ENCODE measurements around the gene TNIP2.

Gene TNIP2, protein sequence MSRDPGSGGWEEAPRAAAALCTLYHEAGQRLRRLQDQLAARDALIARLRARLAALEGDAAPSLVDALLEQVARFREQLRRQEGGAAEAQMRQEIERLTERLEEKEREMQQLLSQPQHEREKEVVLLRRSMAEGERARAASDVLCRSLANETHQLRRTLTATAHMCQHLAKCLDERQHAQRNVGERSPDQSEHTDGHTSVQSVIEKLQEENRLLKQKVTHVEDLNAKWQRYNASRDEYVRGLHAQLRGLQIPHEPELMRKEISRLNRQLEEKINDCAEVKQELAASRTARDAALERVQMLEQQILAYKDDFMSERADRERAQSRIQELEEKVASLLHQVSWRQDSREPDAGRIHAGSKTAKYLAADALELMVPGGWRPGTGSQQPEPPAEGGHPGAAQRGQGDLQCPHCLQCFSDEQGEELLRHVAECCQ

DNA sequence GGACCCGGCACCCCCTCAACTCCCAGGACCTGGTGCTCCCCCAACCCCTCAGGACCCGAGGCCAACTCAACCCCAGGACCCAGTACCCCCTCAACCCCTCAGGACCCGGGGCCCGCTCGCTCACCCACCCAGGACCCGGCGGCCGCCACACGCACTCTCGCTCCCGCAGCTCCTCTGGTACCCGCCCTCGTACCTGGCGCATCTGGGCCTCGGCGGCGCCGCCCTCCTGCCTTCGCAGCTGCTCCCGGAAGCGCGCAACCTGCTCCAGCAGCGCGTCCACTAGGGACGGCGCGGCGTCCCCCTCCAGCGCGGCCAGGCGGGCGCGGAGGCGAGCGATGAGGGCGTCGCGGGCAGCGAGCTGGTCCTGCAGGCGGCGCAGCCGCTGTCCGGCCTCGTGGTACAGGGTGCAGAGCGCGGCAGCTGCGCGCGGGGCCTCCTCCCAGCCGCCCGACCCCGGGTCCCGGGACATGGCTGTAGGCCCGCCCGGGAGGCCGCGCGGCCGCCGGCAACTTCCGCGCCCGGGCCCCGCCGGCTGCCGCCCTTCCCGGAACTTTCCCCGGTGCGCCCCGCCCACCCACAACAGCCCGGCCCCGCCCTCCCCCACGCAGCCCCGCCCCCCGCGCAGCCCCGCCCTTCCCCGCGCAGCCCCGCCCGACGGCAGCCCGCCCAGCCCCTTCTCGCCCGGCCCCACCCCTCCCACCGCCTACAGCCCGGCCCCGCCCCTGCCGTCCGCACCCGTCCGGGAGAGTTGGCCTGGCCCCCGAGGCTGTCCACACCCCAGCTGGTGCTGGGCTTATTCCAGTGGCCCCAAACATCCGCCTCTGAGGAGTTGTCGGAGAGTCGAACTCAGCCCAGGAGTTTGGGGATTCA, at the start of gene TNIP2:
TNIP2 (minus strand) TSS at position 516 of the 870 bp plus-strand sequence; CDS start at position 469, 47 bp downstream.
- peak; percentile 81 to 83 for DNase-seq

DNA sequence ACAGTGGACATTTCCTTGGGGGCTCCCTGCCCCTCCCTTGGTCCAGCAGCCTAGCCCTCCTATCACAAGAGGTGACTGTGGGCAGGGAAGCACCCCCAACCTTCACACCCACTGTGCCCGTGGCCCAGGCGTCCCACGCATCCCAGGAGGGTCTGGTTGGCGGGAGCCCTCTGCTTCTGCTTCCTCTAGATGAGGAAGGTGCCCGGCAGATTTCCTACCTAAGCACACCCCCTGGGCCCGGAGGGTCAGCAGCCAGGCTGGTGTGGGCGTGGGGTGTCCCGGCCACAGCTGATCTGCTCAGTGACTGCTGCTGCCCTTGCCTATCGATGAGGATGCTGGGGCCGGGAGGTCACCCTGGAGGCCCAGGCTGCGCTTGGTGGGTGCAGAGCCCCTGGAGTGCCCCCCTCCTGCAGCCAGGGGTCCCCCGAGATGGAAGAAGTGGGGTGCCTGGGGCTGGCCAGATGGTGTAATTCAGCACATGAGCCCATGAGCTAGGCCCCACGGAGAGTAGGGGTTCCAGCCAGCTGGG, 48.9 kb upstream of the TNIP2 start:
- no peak for DNase-seq

DNA sequence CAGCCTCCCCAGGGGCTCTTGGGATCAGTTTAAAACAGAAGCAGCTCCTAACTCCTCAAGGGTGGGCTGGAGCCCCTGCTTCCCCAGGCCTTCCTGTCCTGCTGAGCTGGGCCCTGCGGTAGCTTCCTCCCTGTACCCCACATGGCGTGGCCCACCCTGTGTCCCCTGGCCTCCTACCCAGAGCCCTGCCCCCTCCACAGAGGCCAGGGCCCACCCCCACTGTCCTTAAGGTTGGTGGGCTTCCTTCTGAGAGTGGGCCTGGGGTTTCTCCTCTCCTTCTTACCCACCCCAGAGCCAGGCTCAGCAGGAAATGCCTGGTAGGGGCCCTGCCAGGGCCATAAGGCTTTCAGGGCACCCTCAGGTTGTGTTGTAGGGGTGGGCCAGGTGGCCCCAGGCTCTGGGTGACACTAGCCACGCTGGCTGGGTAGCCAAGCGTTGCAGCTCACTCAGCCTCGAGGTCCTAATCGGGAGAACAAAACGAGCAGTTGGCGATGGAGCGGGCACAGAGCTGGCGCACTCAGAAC, 48.4 kb upstream of the TNIP2 start:
- DNase-seq = no peak

DNA sequence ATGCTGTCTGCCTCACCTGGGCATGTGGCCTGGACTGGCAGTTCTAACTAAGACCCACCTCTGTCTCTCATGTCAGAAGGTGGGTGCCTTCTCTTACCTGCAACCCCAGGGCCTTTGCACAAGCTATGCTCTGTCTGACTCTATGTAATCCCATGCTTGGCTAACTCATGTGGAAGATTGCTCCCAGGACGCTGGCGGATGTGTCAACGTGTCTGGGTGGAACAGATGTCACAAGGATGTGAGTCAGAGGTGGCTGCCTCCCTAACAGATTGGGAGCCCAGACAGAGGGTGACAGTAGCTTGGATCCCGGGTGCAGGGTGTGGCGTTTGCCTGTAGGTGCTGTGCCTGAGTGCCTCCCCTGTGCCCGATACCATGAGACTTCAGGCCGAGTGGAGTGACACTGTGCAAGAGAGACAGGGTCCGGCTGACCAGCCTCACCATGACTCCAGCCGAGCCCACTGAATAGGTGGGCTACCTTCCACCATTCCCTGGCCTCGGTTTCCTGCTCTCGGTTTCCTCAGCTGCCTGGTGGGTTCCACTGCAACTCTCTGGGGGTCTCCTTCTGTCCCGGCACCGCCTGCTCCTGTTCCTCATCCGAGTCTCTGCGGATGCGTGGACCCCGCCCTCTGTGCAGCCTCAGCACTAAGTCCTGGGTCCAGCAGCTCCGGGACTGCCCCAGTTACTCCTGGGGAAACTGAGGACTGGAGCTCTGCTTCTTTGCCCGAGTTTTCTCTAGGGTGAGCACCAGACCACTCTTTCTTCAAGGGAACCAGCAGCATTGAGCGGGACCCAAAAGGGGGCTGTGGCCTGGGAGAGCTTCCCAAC, 47.7 kb upstream of the TNIP2 start:
- DNase-seq = peak in 1 of 2 donors; percentile 74

DNA sequence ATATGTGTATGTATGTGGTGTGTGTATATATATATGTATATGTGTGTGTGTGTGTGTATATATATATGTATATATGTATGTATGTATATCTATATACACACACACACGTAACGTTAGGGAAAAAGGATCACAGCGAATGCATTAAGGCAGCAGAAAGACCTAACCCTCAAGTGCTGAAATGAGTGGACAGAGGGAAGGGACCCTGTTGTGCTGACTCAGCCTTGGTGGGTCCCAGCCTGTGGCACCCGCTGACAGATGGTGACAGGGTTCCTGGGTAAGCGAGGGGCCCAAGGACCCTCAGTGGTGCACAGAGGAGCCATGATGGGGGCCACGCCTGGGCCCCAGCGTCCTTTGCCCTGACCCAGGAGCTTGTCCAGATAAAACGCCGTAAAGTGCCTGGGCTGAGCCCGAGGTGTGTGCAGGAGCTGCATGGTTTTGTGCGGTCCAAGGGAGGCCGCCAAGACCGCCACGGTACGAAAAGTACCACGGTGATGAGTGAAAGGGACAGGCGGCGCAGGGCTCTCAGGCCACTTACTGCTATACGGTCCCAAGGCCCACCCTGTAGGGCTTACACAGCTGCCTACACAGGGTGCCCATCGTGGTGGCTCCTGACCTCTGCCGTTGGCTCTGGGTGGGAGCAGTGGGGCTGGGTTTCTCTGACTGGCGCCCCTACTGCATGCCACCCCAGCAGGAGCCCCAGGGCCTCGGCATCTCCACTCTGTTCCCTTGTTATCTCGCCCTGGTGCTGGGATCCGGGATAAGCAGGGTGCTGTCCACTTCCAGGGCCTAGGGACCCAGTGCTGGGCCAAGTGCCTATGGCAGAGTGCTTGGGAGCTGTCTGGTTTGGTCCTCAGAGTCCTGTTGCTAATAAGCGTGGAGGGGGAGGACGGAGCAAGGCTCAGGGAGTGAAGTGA, 46.7 kb upstream of the TNIP2 start:
- DNase-seq = peak in 1 of 2 donors; percentile 0

DNA sequence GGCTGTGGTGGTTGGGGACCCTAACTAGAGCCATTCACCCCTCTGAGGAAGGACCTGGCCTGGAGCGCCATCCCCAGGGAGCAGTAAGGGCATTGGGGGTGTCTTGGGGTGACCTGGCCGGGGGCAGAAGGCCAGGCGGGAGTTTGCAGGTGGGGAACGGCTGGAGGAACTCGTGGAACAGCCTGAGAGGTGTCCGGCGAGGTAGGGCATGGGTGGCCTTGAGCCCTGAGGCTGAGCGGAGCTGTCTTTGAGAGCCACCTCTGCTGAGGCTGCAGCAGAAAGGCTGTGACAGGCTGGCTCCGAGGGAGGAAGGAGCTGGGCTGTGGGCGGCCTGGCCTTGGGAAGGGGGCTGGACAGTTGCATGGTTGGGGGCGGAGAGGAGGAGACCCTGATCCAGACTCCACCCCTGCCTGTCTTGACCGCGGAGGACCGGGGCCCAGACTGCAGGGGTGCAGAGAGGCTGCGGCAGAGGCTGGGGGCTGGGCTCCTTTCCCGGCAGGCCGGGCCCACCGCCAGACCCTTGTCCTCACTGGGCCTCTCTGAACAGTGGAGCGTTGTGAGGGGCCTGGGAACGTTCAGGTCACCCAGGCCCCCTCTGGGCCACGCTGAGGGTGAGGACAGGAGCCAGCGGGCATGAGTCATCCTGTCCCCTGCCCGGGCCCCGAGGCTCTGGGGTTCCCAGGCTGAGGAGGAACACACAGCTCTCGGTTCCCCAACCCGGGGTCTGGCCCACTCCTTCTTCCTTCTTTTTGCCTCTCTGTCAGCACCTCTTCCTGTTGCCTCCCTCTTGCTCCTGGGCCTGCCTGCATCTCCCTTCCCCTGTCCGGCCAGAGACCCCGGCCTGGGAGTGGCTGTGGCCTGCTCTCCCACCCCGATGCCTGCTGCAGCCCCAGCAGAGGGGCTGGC, 44.8 kb upstream of the TNIP2 start:
- peak in 1 of 2 donors; percentile 81 for DNase-seq

DNA sequence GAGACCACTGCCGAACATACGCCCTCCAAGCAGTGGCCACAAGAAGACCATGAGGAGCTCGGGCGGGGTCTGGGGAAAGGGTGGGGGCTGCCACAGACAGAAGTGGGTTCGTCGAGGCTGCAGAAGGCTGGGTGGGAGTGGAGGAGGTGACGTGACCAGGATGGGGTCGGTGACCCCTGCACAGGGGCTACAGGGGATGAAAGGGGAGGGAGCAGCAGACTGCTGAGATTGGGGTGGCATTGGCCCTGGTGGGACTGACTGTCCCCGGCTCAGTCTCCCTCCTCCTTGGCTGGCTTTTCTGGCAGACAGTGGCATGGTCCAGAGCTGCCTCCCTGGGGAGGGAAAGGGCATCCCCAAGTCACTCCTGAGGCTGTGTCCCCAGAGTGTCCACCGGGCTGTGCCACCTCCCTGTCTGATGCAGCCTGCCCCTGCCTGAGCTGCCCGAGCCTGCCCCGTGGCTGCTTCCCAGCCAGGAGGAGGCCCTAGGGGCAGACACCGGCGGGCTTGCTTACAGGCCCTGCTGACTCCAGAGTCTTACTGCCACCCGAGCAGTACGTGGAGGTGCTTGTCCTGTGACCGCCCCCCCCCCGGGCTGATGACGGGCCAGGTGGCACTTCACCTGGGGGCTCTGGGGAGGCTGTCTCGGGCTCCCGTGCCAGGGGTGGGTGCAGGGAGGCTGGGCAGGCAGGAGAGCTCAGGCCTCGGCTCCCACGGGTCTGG, 44.0 kb upstream of the TNIP2 start:
- DNase-seq = peak in 1 of 2 donors; percentile 4

DNA sequence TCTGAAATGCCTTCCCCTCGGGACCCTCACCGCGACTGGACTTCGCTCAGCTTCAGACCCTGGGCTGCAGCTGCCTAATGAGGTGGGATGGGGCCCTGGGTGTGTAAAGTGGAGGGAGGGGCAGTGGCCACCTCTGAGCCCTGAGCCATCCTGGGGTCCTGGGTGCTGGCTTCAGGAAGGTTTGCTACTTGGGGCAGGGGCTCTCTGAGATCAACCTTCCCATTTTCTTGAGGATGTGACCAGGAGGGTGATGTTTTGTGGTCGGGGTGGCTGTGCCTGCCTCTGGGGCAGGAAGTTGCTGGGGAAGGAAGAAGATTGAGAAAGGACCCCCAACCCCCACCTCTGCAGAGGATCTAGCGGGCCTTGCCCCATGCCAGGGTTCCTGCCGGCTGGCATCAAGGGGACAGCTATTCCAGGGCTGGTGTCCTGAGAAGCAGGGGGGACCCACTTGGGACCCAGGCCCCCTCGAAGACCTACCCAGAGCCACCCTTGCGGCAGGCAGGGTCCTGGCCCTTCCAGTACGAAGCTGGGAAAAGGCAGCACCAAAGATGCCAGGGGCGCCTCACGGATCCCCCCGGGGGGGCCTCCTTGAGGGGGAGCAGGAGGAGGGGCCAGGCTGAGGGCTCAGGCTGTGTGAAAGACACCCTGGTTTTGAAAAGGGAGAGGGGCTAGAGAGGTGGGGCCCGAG, 43.2 kb upstream of the TNIP2 start:
- peak in 1 of 2 donors; percentile 49 for DNase-seq

DNA sequence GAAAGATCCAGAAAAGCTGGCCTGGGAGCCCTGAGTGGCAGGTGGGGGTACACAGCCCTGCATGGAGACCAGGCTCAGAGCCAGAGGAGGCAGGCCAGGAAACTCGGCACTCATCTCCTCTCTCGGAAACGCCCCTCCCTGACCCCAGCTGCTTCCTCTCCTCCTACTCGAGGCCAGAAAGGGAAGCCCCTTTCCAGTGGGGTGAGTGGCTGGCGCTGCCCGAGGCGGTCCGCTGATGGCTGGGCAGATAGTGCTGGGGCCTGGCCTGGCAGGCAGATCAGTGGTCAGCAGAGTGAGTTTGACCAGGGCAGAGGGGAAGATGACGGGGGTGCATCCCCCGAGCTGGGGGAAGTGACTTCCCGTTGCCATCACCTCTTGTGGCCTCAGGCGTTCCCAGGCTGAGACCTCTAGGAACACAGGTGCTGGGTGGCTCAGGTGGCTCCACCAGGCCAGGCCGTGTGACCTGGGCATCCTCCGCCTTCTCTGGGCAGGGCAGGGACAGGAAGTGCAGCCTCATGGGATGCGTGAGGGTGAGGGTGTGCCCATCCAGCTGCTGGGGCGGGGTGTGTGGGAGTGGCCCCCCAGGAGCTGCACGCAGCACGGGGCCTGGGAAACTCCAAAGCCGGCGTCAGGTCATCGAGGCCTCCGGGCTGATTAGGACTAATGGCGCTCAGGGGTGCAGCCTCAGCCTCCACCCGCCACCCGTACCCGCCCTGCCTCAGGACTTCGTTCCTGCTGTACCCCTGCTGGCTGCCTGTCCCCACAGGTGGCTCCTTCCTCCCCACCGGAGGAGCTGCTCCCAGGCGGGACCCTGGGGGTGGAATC, 42.5 kb upstream of the TNIP2 start:
- peak; percentile 62 to 78 for DNase-seq

DNA sequence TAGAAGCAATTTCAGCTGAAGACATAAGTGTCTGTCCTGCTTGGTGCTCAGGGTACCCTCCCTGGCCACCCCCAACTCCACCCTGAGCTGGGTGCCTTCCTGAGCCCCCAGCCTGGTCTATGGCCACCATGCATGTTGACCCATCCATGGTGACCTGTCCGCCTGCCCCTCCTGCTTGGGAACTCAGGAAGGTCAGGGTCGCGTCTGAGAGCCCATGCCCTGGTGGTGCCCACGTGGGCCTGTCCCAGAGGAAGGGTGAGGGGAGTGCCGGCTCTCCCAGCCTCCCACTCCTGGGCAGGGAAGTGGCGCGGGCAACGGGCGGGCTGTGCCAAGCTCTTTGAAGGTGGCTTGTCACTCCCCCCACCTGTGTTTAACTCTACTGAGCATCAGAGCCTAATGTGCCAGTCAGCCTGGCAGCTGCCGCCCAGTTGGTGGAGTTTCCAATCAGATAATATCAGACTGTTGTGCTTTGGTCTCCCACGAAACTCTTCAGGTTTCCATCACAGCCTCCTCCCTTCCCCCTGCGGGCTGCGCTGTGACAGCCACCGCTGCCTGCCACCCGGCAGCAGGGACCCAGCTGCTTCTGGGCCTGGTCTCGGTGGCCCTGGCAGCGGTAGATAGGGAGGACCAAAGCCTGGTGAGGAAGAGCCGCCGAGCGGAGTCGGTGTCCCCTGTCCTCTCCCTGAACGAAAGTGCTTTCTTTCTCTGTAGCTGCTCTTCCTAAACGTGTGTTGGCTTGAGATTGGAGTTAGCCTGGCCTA, 41.6 kb upstream of the TNIP2 start:
- DNase-seq = peak; percentile 57 to 68

DNA sequence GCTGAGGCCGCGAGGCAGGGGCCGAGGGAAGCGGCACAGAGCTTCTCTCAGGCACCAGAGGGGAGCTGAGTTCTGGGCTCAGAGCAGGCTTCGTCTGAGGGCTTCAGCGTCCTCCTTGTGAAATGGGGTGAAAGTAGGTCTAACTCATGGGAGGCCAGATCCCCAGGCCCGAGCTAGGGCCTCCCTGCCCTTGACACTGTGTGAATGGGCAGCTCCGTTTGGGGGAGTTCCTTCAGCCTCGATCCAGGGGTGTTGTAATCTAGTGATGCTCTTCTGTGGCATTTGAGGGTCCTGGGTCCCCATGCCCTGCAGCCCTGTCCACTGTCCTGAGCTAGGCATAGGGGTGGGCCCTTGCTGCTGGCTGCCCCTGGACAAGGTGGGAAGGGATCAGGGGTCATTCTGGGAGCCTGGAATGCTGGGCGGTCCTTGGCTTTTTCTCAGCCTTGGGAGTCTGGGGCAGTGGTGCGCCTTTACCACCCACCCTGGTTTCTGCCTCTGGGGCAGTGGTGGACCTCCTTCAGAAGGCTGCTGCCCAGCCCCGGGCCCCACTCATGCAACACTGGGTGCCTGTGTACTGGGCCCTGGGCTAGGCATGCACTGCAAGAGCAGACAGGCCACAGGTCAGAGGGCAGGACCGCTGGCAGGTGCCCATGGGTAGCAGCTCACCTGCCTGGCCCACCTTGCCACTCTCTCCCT, 40.9 kb upstream of the TNIP2 start:
- DNase-seq = no peak

DNA sequence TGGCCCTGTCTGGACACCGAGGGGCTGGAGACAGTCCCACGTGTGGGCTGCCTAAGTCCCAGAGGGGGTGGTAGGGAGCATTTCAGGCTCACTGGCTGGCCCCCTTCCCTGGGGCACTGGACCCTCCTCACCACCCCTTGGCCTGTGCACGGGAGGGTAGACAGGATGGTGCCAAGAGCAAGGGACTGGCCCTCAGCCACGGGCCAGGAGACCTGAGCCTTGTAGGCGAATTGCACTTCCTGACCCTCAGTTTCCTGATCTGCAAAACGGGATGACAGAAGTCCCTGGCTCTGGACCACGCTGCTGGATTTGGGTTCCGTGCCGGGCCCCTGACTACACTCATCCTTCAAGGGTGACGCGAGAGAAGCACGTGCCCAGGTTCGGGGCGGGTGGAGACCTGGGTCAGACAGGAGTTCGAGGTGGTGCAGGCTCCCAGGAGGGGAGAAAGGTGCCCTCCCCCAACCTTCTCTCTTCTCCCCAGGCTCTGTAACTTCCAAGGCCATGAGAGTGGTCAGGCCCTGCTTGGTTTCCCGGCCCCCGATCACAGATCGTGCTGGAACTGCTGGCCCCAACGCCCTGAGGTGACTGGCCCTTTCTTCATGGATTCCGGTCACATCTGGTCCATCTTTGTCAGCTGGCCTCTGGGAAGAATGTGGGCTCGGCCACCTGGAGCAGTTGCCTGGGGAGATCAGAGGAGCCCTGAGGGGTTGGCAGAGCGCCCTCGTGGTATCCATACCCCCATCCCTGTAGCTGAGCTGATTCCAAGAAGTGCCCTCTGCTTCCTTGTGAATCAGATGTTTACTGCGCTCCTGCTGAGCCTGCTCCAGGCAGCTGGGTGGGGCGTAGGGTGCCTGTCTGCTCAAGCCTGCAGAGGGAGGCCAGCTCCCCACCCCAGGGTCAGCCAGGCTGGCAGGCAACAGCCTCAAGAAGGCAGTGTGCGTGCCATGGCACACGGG, 40.0 kb upstream of the TNIP2 start:
- DNase-seq = no peak

DNA sequence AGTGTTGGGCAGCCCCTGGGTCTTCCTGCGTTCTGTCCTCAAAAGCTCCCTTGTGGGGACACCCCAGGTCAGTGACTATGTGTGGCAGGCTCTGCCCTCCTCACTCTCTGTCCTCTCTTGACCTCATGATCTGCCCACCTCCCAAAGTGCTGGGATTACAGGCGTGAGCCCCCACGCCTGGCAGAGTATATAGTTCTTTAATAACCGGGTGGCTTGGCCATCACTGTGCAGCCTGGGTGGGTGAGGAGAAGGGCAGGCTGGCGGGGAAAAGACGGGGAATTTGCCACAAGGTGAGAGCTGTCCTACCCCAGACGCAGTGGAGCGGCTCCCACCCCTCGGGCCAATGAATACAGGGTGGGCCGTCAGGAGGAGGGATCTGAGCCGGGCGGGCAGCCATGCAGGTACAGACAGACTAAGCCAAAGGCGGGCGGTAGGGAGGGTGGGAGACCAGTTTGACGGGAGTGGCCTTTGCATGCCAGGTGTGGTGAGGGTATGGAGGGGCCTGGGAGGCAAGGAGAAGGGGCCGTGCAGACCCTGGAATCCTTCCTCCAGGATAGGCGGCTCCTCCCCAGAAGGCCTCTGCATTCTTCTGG, 39.3 kb upstream of the TNIP2 start:
- no peak for DNase-seq

DNA sequence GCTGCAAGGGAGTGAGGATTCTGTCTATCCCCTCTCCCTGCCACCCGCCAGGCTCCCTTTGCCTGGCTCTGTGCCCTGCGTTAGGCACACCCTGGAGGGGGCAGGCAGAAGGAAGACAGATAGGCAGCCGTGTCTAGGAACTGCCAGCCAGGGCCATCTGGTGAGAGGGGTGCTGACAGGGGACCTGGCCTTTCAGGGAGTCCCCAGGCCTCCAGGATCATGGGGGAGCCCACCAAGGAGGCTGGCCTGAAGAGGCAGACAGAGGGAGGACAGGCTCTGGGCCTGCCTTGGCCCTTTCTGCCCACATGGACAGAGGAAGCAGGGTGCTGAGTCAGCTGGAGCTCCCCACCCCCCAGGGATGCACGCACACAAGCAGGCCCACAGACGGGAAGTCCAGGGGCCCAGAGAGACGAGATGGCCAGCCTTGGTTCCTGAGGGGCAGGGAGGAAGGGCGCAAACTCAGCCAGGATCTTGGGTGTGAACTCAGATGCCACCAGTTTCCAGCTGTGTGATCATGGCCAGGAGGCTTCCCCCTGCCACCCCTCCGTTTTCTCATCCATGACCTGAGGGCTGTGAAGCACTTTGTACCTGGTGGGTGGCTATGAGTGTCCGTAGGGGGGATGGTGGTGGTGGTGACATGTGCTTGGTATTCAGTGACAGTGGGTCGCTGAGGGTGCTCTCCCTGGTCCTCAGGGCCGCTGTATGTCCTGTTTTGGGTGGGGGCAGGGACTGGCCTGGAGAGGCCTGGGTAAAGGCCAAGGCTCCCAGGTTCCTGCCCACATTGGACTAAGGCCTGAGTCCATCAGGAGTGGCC, 38.6 kb upstream of the TNIP2 start:
- peak in 1 of 2 donors; percentile 71 for DNase-seq
